ENCODE results near the gene TMEM175. TPM values are rescaled to one million over a fixed set of nuclear protein-coding genes. Genes with fewer than 3 reads are reported as not detected.

TMEM175 gene
- polyA plus RNA-seq, 1 donor (not counting 4 experiments of a cell fraction or from before 2014, with no cell fraction given): 23.2 TPM

DNA sequence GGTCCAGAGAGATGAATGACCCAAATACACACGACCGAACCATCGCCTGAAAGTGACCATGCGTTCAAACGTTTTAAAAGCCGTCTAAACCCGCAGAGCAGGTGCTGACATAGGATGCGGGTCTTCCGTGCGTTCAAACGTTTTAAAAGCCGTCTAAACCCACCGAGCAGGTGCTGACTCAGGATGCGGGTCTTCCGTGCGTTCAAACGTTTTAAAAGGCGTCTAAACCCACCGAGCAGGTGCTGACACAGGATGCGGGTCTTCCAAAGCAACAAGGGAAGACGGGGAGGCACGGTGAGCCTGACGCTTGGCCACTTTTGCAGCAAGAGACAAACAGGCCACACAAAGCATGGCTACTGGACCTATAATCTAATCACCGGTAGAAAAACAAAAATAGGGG, 47.4 kb upstream of the TMEM175 start:
- Histone ChIP-seq H4K20me1 (ENCODE audit: control insufficient read depth, extremely low read depth, insufficient read depth, low read length) (no peaks in the 10 kb centered on the region), H3K9me1 (ENCODE audit: control insufficient read depth, extremely low read depth, insufficient read depth, low read length) (no peaks in the 10 kb centered on the region), H2AFZ (ENCODE audit: control insufficient read depth, low read length) (no peak overlapping the region), H3K79me2 (ENCODE audit: control insufficient read depth, insufficient read depth, low read length) (no peaks in the 10 kb centered on the region), H3K4me1 (ENCODE audit: control insufficient read depth, extremely low read depth, insufficient read depth, low read length) (no peaks in the 10 kb centered on the region), H3K9ac (ENCODE audit: control insufficient read depth, extremely low read depth, insufficient read depth, low read length) (no peak overlapping the region), H3K9me3 (ENCODE audit: control insufficient read depth, low read depth, low read length) (no peaks in the 10 kb centered on the region), H3K4me3 (ENCODE audit: control insufficient read depth in 2 of 3, extremely low read depth in 1 of 3, insufficient read depth in 2 of 3, low read depth in 1 of 3, low read length in 3 of 3) (no peak overlapping the region), H3K27ac (ENCODE audit: control insufficient read depth, insufficient read depth, low read length) (no peak overlapping the region), H3K27me3 (ENCODE audit: control insufficient read depth, extremely low read depth, insufficient read depth, low read length) (no peaks in the 10 kb centered on the region), H3K36me3 (ENCODE audit: control insufficient read depth in 2 of 2, extremely low read depth in 1 of 2, insufficient read depth in 2 of 2, low read length in 2 of 2) (peaks cover 17 to 66% of the 10 kb centered on the region in 2 experiments), H3K4me2 (ENCODE audit: control insufficient read depth, extremely low read depth, insufficient read depth, low read depth, low read length) (no peak overlapping the region)
- dilution Hi-C loops (cut with MboI; ENCODE audit: extremely low pct_ligation_motif_present, low sequenced_read_pairs): no loop called here
- DNase-seq (ENCODE audit: low read depth, low spot score): no peak
- TF ChIP-seq EZH2 (IDR thresholded peaks at IDR 0.05; ENCODE audit: low read length): no peak
- TF ChIP-seq, protein P1, sequence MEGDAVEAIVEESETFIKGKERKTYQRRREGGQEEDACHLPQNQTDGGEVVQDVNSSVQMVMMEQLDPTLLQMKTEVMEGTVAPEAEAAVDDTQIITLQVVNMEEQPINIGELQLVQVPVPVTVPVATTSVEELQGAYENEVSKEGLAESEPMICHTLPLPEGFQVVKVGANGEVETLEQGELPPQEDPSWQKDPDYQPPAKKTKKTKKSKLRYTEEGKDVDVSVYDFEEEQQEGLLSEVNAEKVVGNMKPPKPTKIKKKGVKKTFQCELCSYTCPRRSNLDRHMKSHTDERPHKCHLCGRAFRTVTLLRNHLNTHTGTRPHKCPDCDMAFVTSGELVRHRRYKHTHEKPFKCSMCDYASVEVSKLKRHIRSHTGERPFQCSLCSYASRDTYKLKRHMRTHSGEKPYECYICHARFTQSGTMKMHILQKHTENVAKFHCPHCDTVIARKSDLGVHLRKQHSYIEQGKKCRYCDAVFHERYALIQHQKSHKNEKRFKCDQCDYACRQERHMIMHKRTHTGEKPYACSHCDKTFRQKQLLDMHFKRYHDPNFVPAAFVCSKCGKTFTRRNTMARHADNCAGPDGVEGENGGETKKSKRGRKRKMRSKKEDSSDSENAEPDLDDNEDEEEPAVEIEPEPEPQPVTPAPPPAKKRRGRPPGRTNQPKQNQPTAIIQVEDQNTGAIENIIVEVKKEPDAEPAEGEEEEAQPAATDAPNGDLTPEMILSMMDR (optimal IDR thresholded peaks at IDR 0.05 in 1 of 3, IDR thresholded peaks at IDR 0.05 in 1 of 3, conservative IDR thresholded peaks at IDR 0.05 in 1 of 3; ENCODE audit: extremely low read depth in 1 of 3, insufficient read depth in 2 of 3, low read length in 3 of 3): no peak
- no peak for FAIRE-seq

GRCh38 chr4:885353-885752, 46.9 kb upstream of the TMEM175 start:
- no peak overlapping the region for H3K9ac ChIP-seq (ENCODE audit: control insufficient read depth, extremely low read depth, insufficient read depth, low read length)
- H3K27me3 ChIP-seq (ENCODE audit: control insufficient read depth, extremely low read depth, insufficient read depth, low read length): no peaks in the 10 kb centered on the region
- FAIRE-seq: no peak
- H3K4me1 ChIP-seq (ENCODE audit: control insufficient read depth, extremely low read depth, insufficient read depth, low read length): no peaks in the 10 kb centered on the region
- dilution Hi-C loops (cut with MboI; ENCODE audit: extremely low pct_ligation_motif_present, low sequenced_read_pairs): no loop called here
- no peak for DNase-seq (ENCODE audit: low read depth, low spot score)
- no peak overlapping the region for H2AFZ ChIP-seq (ENCODE audit: control insufficient read depth, low read length)
- H4K20me1 ChIP-seq (ENCODE audit: control insufficient read depth, extremely low read depth, insufficient read depth, low read length): no peaks in the 10 kb centered on the region
- H3K9me1 ChIP-seq (ENCODE audit: control insufficient read depth, extremely low read depth, insufficient read depth, low read length): no peaks in the 10 kb centered on the region
- H3K4me3 ChIP-seq (ENCODE audit: control insufficient read depth in 2 of 3, extremely low read depth in 1 of 3, insufficient read depth in 2 of 3, low read depth in 1 of 3, low read length in 3 of 3): no peak overlapping the region
- TF ChIP-seq EZH2 (IDR thresholded peaks at IDR 0.05; ENCODE audit: low read length): no peak
- TF ChIP-seq, protein P1 (optimal IDR thresholded peaks at IDR 0.05 in 1 of 3, IDR thresholded peaks at IDR 0.05 in 1 of 3, conservative IDR thresholded peaks at IDR 0.05 in 1 of 3; ENCODE audit: extremely low read depth in 1 of 3, insufficient read depth in 2 of 3, low read length in 3 of 3): no peak
- H3K27ac ChIP-seq (ENCODE audit: control insufficient read depth, insufficient read depth, low read length): no peak overlapping the region
- H3K36me3 ChIP-seq (ENCODE audit: control insufficient read depth in 2 of 2, extremely low read depth in 1 of 2, insufficient read depth in 2 of 2, low read length in 2 of 2): peaks cover 14 to 69% of the 10 kb centered on the region in 2 experiments
- no peaks in the 10 kb centered on the region for H3K9me3 ChIP-seq (ENCODE audit: control insufficient read depth, low read depth, low read length)
- H3K79me2 ChIP-seq (ENCODE audit: control insufficient read depth, insufficient read depth, low read length): no peaks in the 10 kb centered on the region
- H3K4me2 ChIP-seq (ENCODE audit: control insufficient read depth, extremely low read depth, insufficient read depth, low read depth, low read length): no peak overlapping the region
